ENCODE data around the gene PCBD1. TPM values are rescaled to one million over a fixed set of nuclear protein-coding genes. Genes with fewer than 3 reads are reported as not detected.

PCBD1 gene
- total RNA-seq, 1 experiment from 2014 or later: 164 TPM

- Histone ChIP-seq H2AFZ (no peak overlapping the region), H3K4me3 (no peak overlapping the region), H3K9me3 (ENCODE audit: insufficient read depth, low read depth) (no peaks in the 10 kb centered on the region), H3K4me1 (replicated peaks; ENCODE audit: insufficient read depth) (0 out of 2 replicates have a peak, but pooled peaks cover 5% of the 10 kb centered on the region), H3K79me2 (ENCODE audit: low read depth) (no peaks in the 10 kb centered on the region), H3K9me2 (ENCODE audit: insufficient read depth) (no peaks in the 10 kb centered on the region), H3K27ac (no peak overlapping the region), H3F3A (ENCODE audit: insufficient read depth, low read depth) (no peaks in the 10 kb centered on the region; the same call in 1 of the 2 replicates), H4K20me1 (ENCODE audit: insufficient read depth) (no peaks in the 10 kb centered on the region), H3K27me3 (ENCODE audit: insufficient read depth, low read depth) (no peaks in the 10 kb centered on the region), H3K36me3 (ENCODE audit: low read depth) (no peaks in the 10 kb centered on the region), H3K4me2 (no peak overlapping the region)
- ChIA-PET CTCF (no interaction called here), POLR2A (ENCODE audit: unreplicated experiment) (no interaction called here)
- no peak for TF ChIP-seq EZH2 (IDR thresholded peaks at IDR 0.05; ENCODE audit: low read depth)
- TF ChIP-seq CTCF (conservative IDR thresholded peaks at IDR 0.05): no peak
- DNase-seq: no peak
- intact Hi-C loops (cut with micrococcal nuclease; ENCODE audit: unreplicated experiment): no loop called here
- no TSS peak for BruUV-seq (replicated peaks)
Observed at GRCh38 chr10:70899096-70899495, 10.7 kb upstream of the PCBD1 start.

- ChIA-PET CTCF (no interaction called here), POLR2A (ENCODE audit: unreplicated experiment) (no interaction called here)
- H3K27me3 ChIP-seq (ENCODE audit: insufficient read depth, low read depth): no peaks in the 10 kb centered on the region
- H3K4me1 ChIP-seq (replicated peaks; ENCODE audit: insufficient read depth): 0 out of 2 replicates have a peak, but pooled peaks cover 5% of the 10 kb centered on the region
- no peaks in the 10 kb centered on the region for H3K36me3 ChIP-seq (ENCODE audit: low read depth)
- H3F3A ChIP-seq (ENCODE audit: insufficient read depth, low read depth): no peaks in the 10 kb centered on the region; the same call in 1 of the 2 replicates
- no peaks in the 10 kb centered on the region for H3K9me2 ChIP-seq (ENCODE audit: insufficient read depth)
- intact Hi-C loops (cut with micrococcal nuclease; ENCODE audit: unreplicated experiment): no loop called here
- H4K20me1 ChIP-seq (ENCODE audit: insufficient read depth): no peaks in the 10 kb centered on the region
- H2AFZ ChIP-seq: no peak overlapping the region
- no peak for DNase-seq
- H3K79me2 ChIP-seq (ENCODE audit: low read depth): no peaks in the 10 kb centered on the region
- no peaks in the 10 kb centered on the region for H3K9me3 ChIP-seq (ENCODE audit: insufficient read depth, low read depth)
- H3K27ac ChIP-seq: no peak overlapping the region
- TF ChIP-seq EZH2 (IDR thresholded peaks at IDR 0.05; ENCODE audit: low read depth) (no peak), CTCF (conservative IDR thresholded peaks at IDR 0.05) (no peak)
- H3K4me2 ChIP-seq: no peak overlapping the region
- H3K4me3 ChIP-seq: no peak overlapping the region
- BruUV-seq (replicated peaks): no TSS peak
Observed at GRCh38 chr10:70898687-70899086, 10.3 kb upstream of the PCBD1 start.

- no peak for DNase-seq
- CTCF ChIA-PET: interaction anchor here (0.6 kb wide), 1 partner anchor 242 kb away, joined by 14 read pairs; no protein-coding TSS in a partner anchor
- intact Hi-C loops (cut with micrococcal nuclease; ENCODE audit: unreplicated experiment): no loop called here
Observed at GRCh38 chr10:70896551-70896950, 8.2 kb upstream of the PCBD1 start.

More at GRCh38 chr10:70896551-70896950, 8.2 kb upstream of the PCBD1 start:
- 0 out of 2 replicates have a peak, but pooled peaks cover 5% of the 10 kb centered on the region for H3K4me1 ChIP-seq (replicated peaks; ENCODE audit: insufficient read depth)
- TF ChIP-seq CTCF (conservative IDR thresholded peaks at IDR 0.05): no peak
- BruUV-seq (replicated peaks): no TSS peak
- H3F3A ChIP-seq (ENCODE audit: insufficient read depth, low read depth): no peaks in the 10 kb centered on the region; the same call in 1 of the 2 replicates
- no peaks in the 10 kb centered on the region for H3K27me3 ChIP-seq (ENCODE audit: insufficient read depth, low read depth)
- no peak overlapping the region for H3K27ac ChIP-seq
- H3K9me3 ChIP-seq (ENCODE audit: insufficient read depth, low read depth): no peaks in the 10 kb centered on the region
- no peaks in the 10 kb centered on the region for H3K36me3 ChIP-seq (ENCODE audit: low read depth)
- H2AFZ ChIP-seq: no peak overlapping the region
- H3K9me2 ChIP-seq (ENCODE audit: insufficient read depth): no peaks in the 10 kb centered on the region
- POLR2A ChIA-PET (ENCODE audit: unreplicated experiment): no interaction called here
- H3K79me2 ChIP-seq (ENCODE audit: low read depth): no peaks in the 10 kb centered on the region
- no peak overlapping the region for H3K4me3 ChIP-seq
- H3K4me2 ChIP-seq: no peak overlapping the region
- no peaks in the 10 kb centered on the region for H4K20me1 ChIP-seq (ENCODE audit: insufficient read depth)
